ENCODE results near the gene FAM174C.

FAM174C gene

GRCh38 chr19:1229924-1230782 is 45.2 kb upstream of the FAM174C start:
- H3K27ac ChIP-seq = no peak overlapping the region
- TF ChIP-seq ZFX (IDR thresholded peaks at IDR 0.05; ENCODE audit: borderline replicate concordance) = no peak

- no peak for TF ChIP-seq ZFX (IDR thresholded peaks at IDR 0.05; ENCODE audit: borderline replicate concordance)
- TF ChIP-seq, protein P1, sequence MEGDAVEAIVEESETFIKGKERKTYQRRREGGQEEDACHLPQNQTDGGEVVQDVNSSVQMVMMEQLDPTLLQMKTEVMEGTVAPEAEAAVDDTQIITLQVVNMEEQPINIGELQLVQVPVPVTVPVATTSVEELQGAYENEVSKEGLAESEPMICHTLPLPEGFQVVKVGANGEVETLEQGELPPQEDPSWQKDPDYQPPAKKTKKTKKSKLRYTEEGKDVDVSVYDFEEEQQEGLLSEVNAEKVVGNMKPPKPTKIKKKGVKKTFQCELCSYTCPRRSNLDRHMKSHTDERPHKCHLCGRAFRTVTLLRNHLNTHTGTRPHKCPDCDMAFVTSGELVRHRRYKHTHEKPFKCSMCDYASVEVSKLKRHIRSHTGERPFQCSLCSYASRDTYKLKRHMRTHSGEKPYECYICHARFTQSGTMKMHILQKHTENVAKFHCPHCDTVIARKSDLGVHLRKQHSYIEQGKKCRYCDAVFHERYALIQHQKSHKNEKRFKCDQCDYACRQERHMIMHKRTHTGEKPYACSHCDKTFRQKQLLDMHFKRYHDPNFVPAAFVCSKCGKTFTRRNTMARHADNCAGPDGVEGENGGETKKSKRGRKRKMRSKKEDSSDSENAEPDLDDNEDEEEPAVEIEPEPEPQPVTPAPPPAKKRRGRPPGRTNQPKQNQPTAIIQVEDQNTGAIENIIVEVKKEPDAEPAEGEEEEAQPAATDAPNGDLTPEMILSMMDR (IDR thresholded peaks at IDR 0.05) = no peak
- H3K27ac ChIP-seq = no peak overlapping the region
Observed at GRCh38 chr19:1230783-1231489, 44.4 kb upstream of the FAM174C start.

DNA sequence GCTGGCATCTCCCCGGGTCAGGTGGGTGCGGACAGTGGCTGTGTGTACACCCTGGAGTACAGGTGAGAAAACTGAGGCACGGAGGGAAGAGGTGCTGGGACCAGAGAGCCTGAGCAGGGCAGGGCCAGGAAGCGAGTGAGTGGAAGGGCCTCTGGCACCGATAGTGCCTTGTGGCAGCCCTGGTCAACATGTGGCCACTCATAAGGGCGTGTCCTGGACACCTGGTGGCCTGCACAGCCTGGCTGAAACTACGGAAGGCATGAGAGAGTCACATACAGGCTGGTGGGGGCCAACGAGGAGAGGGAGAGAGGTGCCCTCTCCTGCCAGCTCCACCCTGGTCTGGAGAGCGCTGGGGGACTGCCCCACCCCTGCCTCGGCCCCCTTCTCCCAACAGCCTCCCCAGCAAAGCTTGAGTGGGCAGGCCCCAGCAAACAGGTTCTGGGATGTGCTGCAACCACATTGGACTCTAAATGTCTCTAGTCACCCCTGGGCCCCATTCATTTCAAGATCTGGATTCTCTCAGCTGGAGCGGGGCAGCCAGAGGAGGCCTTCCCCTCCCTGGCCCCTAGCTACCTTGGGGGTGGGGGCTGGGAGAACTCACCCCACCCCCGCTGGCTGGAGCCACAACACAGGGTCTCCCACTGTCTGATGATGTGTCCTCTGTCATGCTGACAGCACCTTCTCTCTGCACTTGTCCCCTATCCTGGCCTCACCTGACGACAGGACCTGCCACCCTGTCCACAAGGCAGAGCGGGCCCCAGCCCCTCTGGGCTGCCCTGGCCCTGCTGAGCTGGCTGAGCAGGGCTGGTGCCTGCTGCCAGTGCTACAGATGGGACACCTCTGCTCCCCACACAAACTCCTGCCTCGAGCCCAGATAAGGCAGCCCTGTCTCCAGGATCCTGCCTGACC is 43.3 kb upstream of the FAM174C start:
- H3K27ac ChIP-seq = peak overlapping the region; percentile 32; the same call in 1 of the 2 replicates
- no peak for TF ChIP-seq ZFX (IDR thresholded peaks at IDR 0.05; ENCODE audit: borderline replicate concordance)
- TF ChIP-seq, protein P1 (IDR thresholded peaks at IDR 0.05) = no peak

- peak overlapping the region; percentile 32; the same call in 1 of the 2 replicates for H3K27ac ChIP-seq
- TF ChIP-seq, protein P1 (IDR thresholded peaks at IDR 0.05) = no peak
Observed at GRCh38 chr19:1232652-1233072, 42.7 kb upstream of the FAM174C start.

GRCh38 chr19:1233115-1233667 is 42.1 kb upstream of the FAM174C start:
- TF ChIP-seq ZFX (IDR thresholded peaks at IDR 0.05; ENCODE audit: borderline replicate concordance) = no peak
- TF ChIP-seq, protein P1 (IDR thresholded peaks at IDR 0.05) = no peak
- H3K27ac ChIP-seq = peak overlapping the region; percentile 32; the same call in 1 of the 2 replicates

GRCh38 chr19:1234051-1234954 is 41.0 kb upstream of the FAM174C start:
- no peak overlapping the region for H3K27ac ChIP-seq

More at GRCh38 chr19:1234051-1234954, 41.0 kb upstream of the FAM174C start:
- no peak for TF ChIP-seq ZFX (IDR thresholded peaks at IDR 0.05; ENCODE audit: borderline replicate concordance)
- TF ChIP-seq, protein P1 (IDR thresholded peaks at IDR 0.05) = no peak
